KMS-11 (cell line): ENCODE results near the gene SLC16A1.

Experiments
- H2AFZ ChIP-seq: fragments of 200-600 bp; sonication (generic); 2 replicates; pipeline ENCODE4 v1.6.1; 2016; ENCODE audit warnings: antibody characterized with exemption, mixed run types, low read depth
- H3K27ac ChIP-seq: fragments of 200-600 bp; sonication (generic); 2 replicates; pipeline ENCODE4 v1.6.1; 2016; ENCODE audit warnings: mild to moderate bottlenecking, mixed run types
- H3K27me3 ChIP-seq: fragments of 200-600 bp; sonication (generic); 2 replicates; pipeline ENCODE4 v1.6.1; 2017; ENCODE audit warnings: mild to moderate bottlenecking, low read depth, mixed run types, moderate library complexity; ENCODE audit not compliant: insufficient read depth
- H3K36me3 ChIP-seq: fragments of 200-600 bp; sonication (generic); 2 replicates; pipeline ENCODE4 v1.6.1; 2017; ENCODE audit warnings: mild to moderate bottlenecking, mixed run types; ENCODE audit not compliant: insufficient read depth
- H3K4me1 ChIP-seq: fragments of 200-600 bp; sonication (generic); 2 replicates; pipeline ENCODE4 v1.6.1; 2016; ENCODE audit warnings: mild to moderate bottlenecking, low read depth, mixed run types; ENCODE audit not compliant: poor library complexity, severe bottlenecking
- H3K4me2 ChIP-seq: fragments of 200-600 bp; sonication (generic); 2 replicates; pipeline ENCODE4 v1.7.0; 2016; ENCODE audit warnings: mild to moderate bottlenecking, mixed run types
- H3K4me3 ChIP-seq: fragments of 200-600 bp; sonication (generic); IDR thresholded peaks from 2 replicates; pipeline ENCODE4 v1.6.1; 2017; ENCODE audit warnings: low read depth, low read length, mixed read lengths; ENCODE audit not compliant: insufficient read depth
- H3K79me2 ChIP-seq: fragments of 200-600 bp; sonication (generic); 2 replicates; pipeline ENCODE4 v1.6.1; 2016; ENCODE audit warnings: low read depth, mixed run types; ENCODE audit not compliant: insufficient read depth
- H3K9ac ChIP-seq: fragments of 200-600 bp; sonication (generic); 2 replicates; pipeline ENCODE4 v1.6.1; 2016; ENCODE audit warnings: mild to moderate bottlenecking, mixed run types
- H4K20me1 ChIP-seq: fragments of 200-600 bp; sonication (generic); 2 replicates; pipeline ENCODE4 v1.6.1; 2016; ENCODE audit warnings: mild to moderate bottlenecking, mixed run types; ENCODE audit not compliant: insufficient read depth
- TF ChIP-seq, protein P1 (sequence below): fragments of 200-600 bp; sonication (generic); conservative IDR thresholded peaks from 2 replicates; pipeline ENCODE4 v1.6.1; 2017; ENCODE audit warnings: low read depth, mild to moderate bottlenecking, antibody characterized with exemption, low read length, moderate library complexity, mixed read lengths

Gene SLC16A1

GRCh38 chr1:112990271-112990670 lies 34.3 kb upstream of the SLC16A1 start:
- Histone ChIP-seq H2AFZ (no peak overlapping the region), H3K79me2 (no peaks in the 10 kb centered on the region), H3K4me2 (no peak overlapping the region), H3K27ac (no peak overlapping the region), H3K4me1 (no peaks in the 10 kb centered on the region), H3K27me3 (no peaks in the 10 kb centered on the region), H4K20me1 (no peaks in the 10 kb centered on the region), H3K9ac (no peak overlapping the region), H3K36me3 (no peaks in the 10 kb centered on the region), H3K4me3 (no peak overlapping the region)
- TF ChIP-seq, protein P1, sequence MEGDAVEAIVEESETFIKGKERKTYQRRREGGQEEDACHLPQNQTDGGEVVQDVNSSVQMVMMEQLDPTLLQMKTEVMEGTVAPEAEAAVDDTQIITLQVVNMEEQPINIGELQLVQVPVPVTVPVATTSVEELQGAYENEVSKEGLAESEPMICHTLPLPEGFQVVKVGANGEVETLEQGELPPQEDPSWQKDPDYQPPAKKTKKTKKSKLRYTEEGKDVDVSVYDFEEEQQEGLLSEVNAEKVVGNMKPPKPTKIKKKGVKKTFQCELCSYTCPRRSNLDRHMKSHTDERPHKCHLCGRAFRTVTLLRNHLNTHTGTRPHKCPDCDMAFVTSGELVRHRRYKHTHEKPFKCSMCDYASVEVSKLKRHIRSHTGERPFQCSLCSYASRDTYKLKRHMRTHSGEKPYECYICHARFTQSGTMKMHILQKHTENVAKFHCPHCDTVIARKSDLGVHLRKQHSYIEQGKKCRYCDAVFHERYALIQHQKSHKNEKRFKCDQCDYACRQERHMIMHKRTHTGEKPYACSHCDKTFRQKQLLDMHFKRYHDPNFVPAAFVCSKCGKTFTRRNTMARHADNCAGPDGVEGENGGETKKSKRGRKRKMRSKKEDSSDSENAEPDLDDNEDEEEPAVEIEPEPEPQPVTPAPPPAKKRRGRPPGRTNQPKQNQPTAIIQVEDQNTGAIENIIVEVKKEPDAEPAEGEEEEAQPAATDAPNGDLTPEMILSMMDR: no peak

DNA sequence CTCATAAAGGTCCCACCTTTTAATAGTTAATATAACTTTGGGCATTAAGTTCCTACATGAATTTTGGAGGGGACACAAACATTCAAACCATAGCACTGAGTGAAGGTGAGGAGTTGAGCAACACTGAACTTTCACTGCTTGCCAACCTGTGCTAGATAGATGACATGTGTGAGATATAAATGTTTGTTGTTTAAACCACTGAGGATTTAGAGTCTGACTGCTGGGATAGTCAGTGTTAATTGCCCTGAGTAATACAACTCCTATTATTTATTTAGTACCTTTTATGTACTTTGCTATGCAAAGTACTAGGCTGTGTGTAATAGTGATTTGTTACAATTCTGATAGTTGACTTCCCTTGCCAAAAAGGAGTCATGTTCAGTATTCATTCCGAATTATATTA lies 32.4 kb upstream of the SLC16A1 start:
- Histone ChIP-seq H3K4me2 (no peak overlapping the region), H3K4me3 (no peak overlapping the region)

GRCh38 chr1:112985123-112985522 lies 29.1 kb upstream of the SLC16A1 start:
- TF ChIP-seq, protein P1: no peak
- H3K9ac ChIP-seq: no peak overlapping the region
- H3K27me3 ChIP-seq: no peaks in the 10 kb centered on the region
- no peak overlapping the region for H2AFZ ChIP-seq
- no peaks in the 10 kb centered on the region for H3K36me3 ChIP-seq
- H3K4me1 ChIP-seq: no peaks in the 10 kb centered on the region
- H3K4me3 ChIP-seq: no peak overlapping the region
- H4K20me1 ChIP-seq: no peaks in the 10 kb centered on the region
- no peak overlapping the region for H3K4me2 ChIP-seq
- no peak overlapping the region for H3K27ac ChIP-seq
- H3K79me2 ChIP-seq: no peaks in the 10 kb centered on the region

More for the DNA sequence above, 32.4 kb upstream of the SLC16A1 start:
- H2AFZ ChIP-seq: no peak overlapping the region
- no peaks in the 10 kb centered on the region for H3K27me3 ChIP-seq
- H3K27ac ChIP-seq: no peak overlapping the region
- no peak overlapping the region for H3K9ac ChIP-seq
- no peaks in the 10 kb centered on the region for H3K4me1 ChIP-seq
- H3K36me3 ChIP-seq: no peaks in the 10 kb centered on the region
- TF ChIP-seq, protein P1: no peak
- H3K79me2 ChIP-seq: no peaks in the 10 kb centered on the region
- no peaks in the 10 kb centered on the region for H4K20me1 ChIP-seq

- no peak overlapping the region for H3K4me2 ChIP-seq
- H3K4me1 ChIP-seq: no peaks in the 10 kb centered on the region
- no peaks in the 10 kb centered on the region for H4K20me1 ChIP-seq
- no peak overlapping the region for H3K27ac ChIP-seq
- H3K4me3 ChIP-seq: no peak overlapping the region
- H3K9ac ChIP-seq: no peak overlapping the region
- TF ChIP-seq, protein P1: no peak
- H3K79me2 ChIP-seq: no peaks in the 10 kb centered on the region
- H2AFZ ChIP-seq: no peak overlapping the region
- no peaks in the 10 kb centered on the region for H3K36me3 ChIP-seq
- no peaks in the 10 kb centered on the region for H3K27me3 ChIP-seq
Observed at GRCh38 chr1:112983537-112984131, 27.6 kb upstream of the SLC16A1 start.
